ENCODE results near the gene CDCA3. TPM values are rescaled to one million over a fixed set of nuclear protein-coding genes. Genes with fewer than 3 reads are reported as not detected.

The CDCA3 gene
- total RNA-seq: 9.5 and 19.2 TPM in 2 replicates

GRCh38 chr12:6851153-6851920, at the start of gene CDCA3:
TSS of gene CDCA3 (minus strand) at chr12:6851286. CDS start at chr12:6850952, 334 bp downstream.

GRCh38 chr12:6873094-6874014, 22.3 kb upstream of the CDCA3 start, which contains the start of gene SPSB2:
TSS of gene SPSB2 (minus strand) at chr12:6873303. CDS start at chr12:6872901, 402 bp downstream.

GRCh38 chr12:6867413-6868210, 16.5 kb upstream of the CDCA3 start, which contains the start of gene TPI1:
TSS of gene TPI1 (plus strand) at chr12:6867531. CDS start at chr12:6867567, 36 bp downstream.

GRCh38 chr12:6851921-6852650, 1.0 kb upstream of the CDCA3 start, which contains the start of gene USP5:
TSS of gene USP5 (plus strand) at chr12:6852150. CDS start at chr12:6852180, 30 bp downstream.

GRCh38 chr12:6840761-6841515, 10.1 kb downstream of the CDCA3 start, which contains the start of gene GNB3:
TSS of gene GNB3 (plus strand) at chr12:6840925. CDS start at chr12:6841288, 363 bp downstream.

GRCh38 chr12:6827982-6828780, 22.9 kb downstream of the CDCA3 start, which contains the start of gene P3H3:
TSS of gene P3H3 (plus strand) at chr12:6828407. CDS start at chr12:6828441, 34 bp downstream.

GRCh38 chr12:6821591-6822425, 29.3 kb downstream of the CDCA3 start, which contains the start of gene GPR162:
TSS of gene GPR162 (plus strand) at chr12:6821821. CDS start at chr12:6823899, 2,078 bp downstream.

Other genes starting within 250 kb of the CDCA3 start
- 228 and 268 TPM in 2 replicates for gene CHD4, start 243.9 kb downstream of the CDCA3 start, total RNA-seq
- not detected in 2 replicates for gene LPAR5, start 215.3 kb downstream of the CDCA3 start, total RNA-seq
- 0.13 and 0.25 TPM in 2 replicates for gene ACRBP, start 203.9 kb downstream of the CDCA3 start, total RNA-seq
- gene ING4, start 188.2 kb downstream of the CDCA3 start, total RNA-seq: 26.0 and 41.9 TPM in 2 replicates
- gene ZNF384, start 161.9 kb downstream of the CDCA3 start, total RNA-seq: 9.2 and 10.6 TPM in 2 replicates
- 0.13 TPM in 1 of 2 replicates, not detected in the other for gene PIANP, start 150.5 kb downstream of the CDCA3 start, total RNA-seq
- 143 and 164 TPM in 2 replicates for gene COPS7A, start 127.2 kb downstream of the CDCA3 start, total RNA-seq
- gene MLF2, start 98.1 kb downstream of the CDCA3 start, total RNA-seq: 119 TPM in 2 replicates
- gene PTMS, start 84.9 kb downstream of the CDCA3 start, total RNA-seq: 58.0 and 85.9 TPM in 2 replicates
- gene LAG3, start 78.8 kb downstream of the CDCA3 start, total RNA-seq: under 0.01 and 0.12 TPM in 2 replicates
- gene CD4, start 61.8 kb downstream of the CDCA3 start, total RNA-seq: 3.1 and 7.5 TPM in 2 replicates
- 5.7 and 7.9 TPM in 2 replicates for gene GPR162, start 29.5 kb downstream of the CDCA3 start, total RNA-seq
- gene P3H3, start 22.9 kb downstream of the CDCA3 start, total RNA-seq: 90.6 and 104 TPM in 2 replicates
- 1.6 and 1.8 TPM in 2 replicates for gene GNB3, start 10.4 kb downstream of the CDCA3 start, total RNA-seq
- gene USP5, start 864 bp upstream of the CDCA3 start, total RNA-seq: 98.9 and 128 TPM in 2 replicates
- gene TPI1, start 16.2 kb upstream of the CDCA3 start, total RNA-seq: 769 and 1,187 TPM in 2 replicates
- 9.6 and 10.5 TPM in 2 replicates for gene SPSB2, start 22.0 kb upstream of the CDCA3 start, total RNA-seq
- gene LRRC23, start 53.5 kb upstream of the CDCA3 start, total RNA-seq: 12.4 and 12.7 TPM in 2 replicates
- 16.2 and 19.3 TPM in 2 replicates for gene ENO2, start 63.3 kb upstream of the CDCA3 start, total RNA-seq
- 6.7 and 23.0 TPM in 2 replicates for gene ATN1, start 76.7 kb upstream of the CDCA3 start, total RNA-seq
- gene RNU7-1, start 92.5 kb upstream of the CDCA3 start, total RNA-seq: not detected in 2 replicates
- 114 and 150 TPM in 2 replicates for gene C12orf57, start 92.7 kb upstream of the CDCA3 start, total RNA-seq
- not detected in 2 replicates for gene PTPN6, start 100.1 kb upstream of the CDCA3 start, total RNA-seq
- gene PHB2, start 119.4 kb upstream of the CDCA3 start, total RNA-seq: 103 and 125 TPM in 2 replicates
- gene EMG1, start 119.6 kb upstream of the CDCA3 start, total RNA-seq: 26.3 and 35.9 TPM in 2 replicates
- gene LPCAT3, start 167.2 kb upstream of the CDCA3 start, total RNA-seq: 7.3 and 13.2 TPM in 2 replicates
- gene C1S, start 209.4 kb upstream of the CDCA3 start, total RNA-seq: 215 and 232 TPM in 2 replicates
- gene C1R, start 241.2 kb upstream of the CDCA3 start, total RNA-seq: 69.8 and 146 TPM in 2 replicates